ENCODE results near the gene CABP4.
"Not testable (repeated sequence)": the region's sequence is repeated elsewhere in the genome, so short reads cannot be mapped to it uniquely, and the experiment has no call there.

The CABP4 gene

DNA sequence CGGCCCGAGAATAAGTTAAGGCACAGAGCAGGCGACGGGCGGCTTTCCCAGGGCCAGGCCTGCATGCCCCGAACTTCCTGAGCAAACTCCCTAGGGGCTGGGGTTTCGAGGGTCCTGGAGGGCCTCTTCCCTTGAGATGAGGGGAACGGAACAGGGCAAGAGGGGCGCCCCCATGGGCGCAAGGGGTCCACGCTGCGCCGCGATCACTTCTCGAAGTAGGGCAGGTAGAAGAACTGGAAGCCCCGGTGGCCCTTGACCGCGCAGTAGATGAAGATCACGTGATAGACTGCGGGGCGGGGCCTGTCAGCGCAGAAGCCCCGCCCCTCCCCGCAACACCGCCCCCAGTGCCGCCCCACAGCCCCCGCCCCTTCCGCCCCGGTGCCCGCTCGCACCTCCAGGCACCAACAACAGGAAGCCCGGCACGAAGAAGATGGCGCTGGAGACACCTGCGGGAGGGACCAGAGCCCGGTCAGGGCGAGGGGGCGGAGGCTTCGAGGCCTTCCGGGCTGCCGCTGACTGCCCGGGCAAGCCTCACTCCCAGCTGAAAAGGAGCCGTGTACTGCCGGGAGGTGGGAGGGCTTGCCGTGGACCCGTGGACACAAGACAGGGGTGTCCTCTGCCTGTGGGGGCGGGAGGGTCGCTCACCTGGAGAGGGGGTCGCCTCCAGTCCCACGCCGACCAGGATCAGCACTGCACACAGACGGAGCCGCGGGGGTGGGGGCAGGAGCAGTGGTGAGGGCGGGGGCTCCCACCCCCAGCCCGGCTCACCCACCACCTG is 9.4 kb downstream of the CABP4 start:
- no peaks in the 10 kb centered on the region for H3K9me3 ChIP-seq (ENCODE audit: low read length)
- peak overlapping the region; percentile 96 for H3K27ac ChIP-seq (ENCODE audit: low read depth, low read length, poor library complexity, severe bottlenecking)
- H3K9ac ChIP-seq (ENCODE audit: low read length), result peak overlapping the region; percentile 97
- peak overlapping the region; percentile 100 for H3K4me2 ChIP-seq (ENCODE audit: low read length)
- no peak for TF ChIP-seq EZH2 (IDR thresholded peaks at IDR 0.05; ENCODE audit: borderline replicate concordance, low read length)
- TF ChIP-seq, protein P1, sequence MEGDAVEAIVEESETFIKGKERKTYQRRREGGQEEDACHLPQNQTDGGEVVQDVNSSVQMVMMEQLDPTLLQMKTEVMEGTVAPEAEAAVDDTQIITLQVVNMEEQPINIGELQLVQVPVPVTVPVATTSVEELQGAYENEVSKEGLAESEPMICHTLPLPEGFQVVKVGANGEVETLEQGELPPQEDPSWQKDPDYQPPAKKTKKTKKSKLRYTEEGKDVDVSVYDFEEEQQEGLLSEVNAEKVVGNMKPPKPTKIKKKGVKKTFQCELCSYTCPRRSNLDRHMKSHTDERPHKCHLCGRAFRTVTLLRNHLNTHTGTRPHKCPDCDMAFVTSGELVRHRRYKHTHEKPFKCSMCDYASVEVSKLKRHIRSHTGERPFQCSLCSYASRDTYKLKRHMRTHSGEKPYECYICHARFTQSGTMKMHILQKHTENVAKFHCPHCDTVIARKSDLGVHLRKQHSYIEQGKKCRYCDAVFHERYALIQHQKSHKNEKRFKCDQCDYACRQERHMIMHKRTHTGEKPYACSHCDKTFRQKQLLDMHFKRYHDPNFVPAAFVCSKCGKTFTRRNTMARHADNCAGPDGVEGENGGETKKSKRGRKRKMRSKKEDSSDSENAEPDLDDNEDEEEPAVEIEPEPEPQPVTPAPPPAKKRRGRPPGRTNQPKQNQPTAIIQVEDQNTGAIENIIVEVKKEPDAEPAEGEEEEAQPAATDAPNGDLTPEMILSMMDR (IDR thresholded peaks at IDR 0.05; ENCODE audit: low read length), result no peak
- no peaks in the 10 kb centered on the region for H3K27me3 ChIP-seq (ENCODE audit: insufficient read depth, low read length)
- H3K4me3 ChIP-seq (ENCODE audit: low read depth, low read length, poor library complexity, severe bottlenecking), result peak overlapping the region; percentile 86
- H3F3A ChIP-seq (ENCODE audit: insufficient read depth, low read length), result peaks cover 20% of the 10 kb centered on the region; the same call in 1 of the 2 replicates
- no peaks in the 10 kb centered on the region for H4K20me1 ChIP-seq (ENCODE audit: insufficient read depth, low read length)
- H2AFZ ChIP-seq (ENCODE audit: low read length), result no peak overlapping the region
- peaks cover 7% of the 10 kb centered on the region; the same call in 1 of the 2 replicates for H3K36me3 ChIP-seq (ENCODE audit: insufficient read depth, low read length)
- H3K4me1 ChIP-seq (ENCODE audit: insufficient read depth, low read length, severe bottlenecking), result peaks cover 71% of the 10 kb centered on the region
- H3K79me2 ChIP-seq (ENCODE audit: insufficient read depth, low read length), result peaks cover 3% of the 10 kb centered on the region; the same call in 1 of the 2 replicates
- H3K9me2 ChIP-seq (ENCODE audit: low read depth, low read length), result no peaks in the 10 kb centered on the region

DNA sequence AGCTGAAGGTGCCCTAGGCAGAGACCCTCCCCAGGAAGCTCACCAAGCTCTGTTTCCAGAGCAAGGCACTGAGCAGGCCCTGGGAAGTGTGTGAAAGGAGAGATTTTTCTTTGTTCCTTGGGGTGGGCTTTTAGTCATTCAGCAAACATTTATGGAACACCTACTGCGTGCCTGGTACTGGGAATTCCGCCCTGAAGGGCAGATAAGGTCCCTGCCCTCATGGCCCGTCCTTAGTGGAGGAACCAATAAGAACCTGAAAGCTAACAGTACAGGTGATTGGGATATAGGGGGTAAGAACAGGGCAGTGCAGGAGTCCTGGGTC is 10.0 kb downstream of the CABP4 start:
- Histone ChIP-seq H3K4me3 (ENCODE audit: low read depth, low read length, poor library complexity, severe bottlenecking) (peak overlapping the region; percentile 86), H3K79me2 (ENCODE audit: insufficient read depth, low read length) (peaks cover 3% of the 10 kb centered on the region; the same call in 1 of the 2 replicates), H3K9ac (ENCODE audit: low read length) (peak overlapping the region; percentile 97), H3F3A (ENCODE audit: insufficient read depth, low read length) (peaks cover 15% of the 10 kb centered on the region; the same call in 1 of the 2 replicates), H4K20me1 (ENCODE audit: insufficient read depth, low read length) (no peaks in the 10 kb centered on the region), H3K27me3 (ENCODE audit: insufficient read depth, low read length) (no peaks in the 10 kb centered on the region), H3K27ac (ENCODE audit: low read depth, low read length, poor library complexity, severe bottlenecking) (peak overlapping the region; percentile 96), H3K9me2 (ENCODE audit: low read depth, low read length) (no peaks in the 10 kb centered on the region), H3K4me1 (ENCODE audit: insufficient read depth, low read length, severe bottlenecking) (peaks cover 68% of the 10 kb centered on the region), H2AFZ (ENCODE audit: low read length) (no peak overlapping the region), H3K4me2 (ENCODE audit: low read length) (peak overlapping the region; percentile 100), H3K9me3 (ENCODE audit: low read length) (no peaks in the 10 kb centered on the region), H3K36me3 (ENCODE audit: insufficient read depth, low read length) (peaks cover 7% of the 10 kb centered on the region; the same call in 1 of the 2 replicates)
- TF ChIP-seq, protein P1 (IDR thresholded peaks at IDR 0.05; ENCODE audit: low read length), result no peak
- TF ChIP-seq EZH2 (IDR thresholded peaks at IDR 0.05; ENCODE audit: borderline replicate concordance, low read length), result no peak

DNA sequence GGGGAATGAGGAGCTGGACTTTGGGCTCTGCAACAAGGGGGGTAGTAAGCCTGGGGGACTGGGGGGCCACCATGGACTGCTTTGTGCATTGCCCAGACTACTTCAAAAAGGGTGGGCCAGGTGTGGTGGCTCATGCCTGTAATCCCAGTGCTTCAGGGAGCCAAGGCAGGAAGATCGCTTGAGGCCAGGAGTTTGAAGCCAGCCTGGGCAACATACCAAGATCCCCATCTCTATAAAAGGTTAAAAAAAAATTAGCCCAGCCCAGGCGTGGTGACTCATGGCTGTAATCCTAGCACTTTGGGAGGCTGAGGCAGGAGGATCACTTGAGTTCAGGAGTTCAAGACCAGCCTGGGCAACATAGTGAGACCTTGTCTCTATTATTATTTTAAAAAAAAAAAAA is 10.4 kb downstream of the CABP4 start:
- not testable (repeated sequence) for H3K27me3 ChIP-seq (ENCODE audit: insufficient read depth, low read length); H3K9me3 ChIP-seq (ENCODE audit: low read length); H2AFZ ChIP-seq (ENCODE audit: low read length); H3K36me3 ChIP-seq (ENCODE audit: insufficient read depth, low read length); H4K20me1 ChIP-seq (ENCODE audit: insufficient read depth, low read length); H3K79me2 ChIP-seq (ENCODE audit: insufficient read depth, low read length); H3K9me2 ChIP-seq (ENCODE audit: low read depth, low read length)
- H3K9ac ChIP-seq (ENCODE audit: low read length), result peak overlapping the region; percentile 97
- peaks cover 15% of the 10 kb centered on the region; the same call in 1 of the 2 replicates for H3F3A ChIP-seq (ENCODE audit: insufficient read depth, low read length)
- H3K4me1 ChIP-seq (ENCODE audit: insufficient read depth, low read length, severe bottlenecking), result peaks cover 64% of the 10 kb centered on the region
- peak overlapping the region; percentile 100 for H3K4me2 ChIP-seq (ENCODE audit: low read length)
- H3K27ac ChIP-seq (ENCODE audit: low read depth, low read length, poor library complexity, severe bottlenecking), result peak overlapping the region; percentile 96
- peak overlapping the region; percentile 86 for H3K4me3 ChIP-seq (ENCODE audit: low read depth, low read length, poor library complexity, severe bottlenecking)
